Measurements from ENCODE around the gene TOM1L1.

The TOM1L1 gene

DNA sequence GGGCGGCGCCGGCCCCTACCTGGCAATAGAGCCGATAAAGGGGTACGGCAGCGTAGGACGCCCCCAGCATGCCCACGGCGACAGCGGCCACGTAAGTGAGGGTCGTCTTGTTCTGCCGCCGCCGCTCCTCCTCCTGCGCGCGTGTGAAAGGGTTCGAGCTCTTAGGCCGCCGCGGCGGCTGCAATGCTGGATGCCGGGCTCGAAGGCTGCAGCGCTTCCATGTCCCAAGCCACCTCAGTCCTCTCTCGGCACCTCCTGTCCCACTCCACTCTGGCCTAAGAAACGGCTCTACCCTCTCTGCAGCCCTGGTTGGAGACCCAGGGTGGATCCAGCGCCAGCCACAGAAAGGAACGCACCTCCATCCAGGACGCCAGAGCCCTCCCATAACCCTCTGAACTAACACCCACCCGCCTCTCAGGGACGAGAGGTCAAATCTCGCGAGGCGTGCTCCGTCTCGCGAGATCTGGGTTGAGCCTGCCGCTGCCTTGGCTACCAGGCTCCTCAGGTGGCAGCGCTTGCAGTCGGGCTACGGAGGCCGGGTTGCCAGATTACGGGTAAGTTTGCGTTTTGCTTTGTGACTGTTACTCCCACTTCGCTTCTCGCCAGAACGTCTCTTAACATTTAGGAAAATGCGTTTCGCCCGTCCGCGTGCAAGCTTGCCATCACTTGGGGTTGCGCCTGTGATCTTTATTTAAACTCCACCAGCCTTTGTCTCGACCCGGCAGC is 67.8 kb downstream of the TOM1L1 start, which contains the start of the genes COX11 and STXBP4:
Gene COX11 (minus strand): TSS at position 393 of the 726 bp plus-strand sequence. CDS start 8 bp downstream, at position 385.
Gene STXBP4 (plus strand): TSS at position 504 of the 726 bp plus-strand sequence. CDS start 17,455 bp downstream, outside the sequence.
- Histone ChIP-seq H3K79me2 (ENCODE audit: control insufficient read depth, insufficient read depth, low read length) (peaks cover 28% of the 10 kb centered on the region), H3K79me1 (ENCODE audit: low read length) (peaks cover 17% of the 10 kb centered on the region), H3K9ac (ENCODE audit: low read length) (peak within 1 kb of the TSS; percentile 97), H3K56ac (ENCODE audit: low read length) (peak within 1 kb of the TSS; percentile 99), H2BK5ac (ENCODE audit: low read length) (peak within 1 kb of the TSS; percentile 10), H2BK120ac (ENCODE audit: low read depth, low read length) (no peak within 1 kb of the TSS), H4K5ac (ENCODE audit: low read length) (peak within 1 kb of the TSS; percentile 75), H3K18ac (ENCODE audit: low read length) (peak within 1 kb of the TSS; percentile 75), H3K4me3 (ENCODE audit: low read length) (peak within 1 kb of the TSS; percentile 95), H3K27me3 (ENCODE audit: insufficient read depth, low read length, poor library complexity) (no peaks in the 10 kb centered on the region), H3K4me1 (ENCODE audit: control insufficient read depth, low read depth, low read length) (peaks cover 3% of the 10 kb centered on the region), H4K8ac (ENCODE audit: low read depth, low read length) (no peak within 1 kb of the TSS), H3K4ac (ENCODE audit: low read depth, low read length) (peak within 1 kb of the TSS; percentile 55), H3K23ac (ENCODE audit: low read length) (peak within 1 kb of the TSS; percentile 85), H3K27ac (ENCODE audit: low read depth, low read length) (peak within 1 kb of the TSS; percentile 30), H2AK5ac (ENCODE audit: low read length) (no peak within 1 kb of the TSS), H3K36me3 (ENCODE audit: control insufficient read depth, insufficient read depth, low read length) (no peaks in the 10 kb centered on the region), H3K4me2 (ENCODE audit: low read length) (peak within 1 kb of the TSS; percentile 89), H2BK15ac (replicated peaks; ENCODE audit: low read depth) (no peak within 1 kb of the TSS)
- WGBS (ENCODE audit: extremely low coverage, insufficient coverage, low lambda C conversion rate) = no CpG with 5 or more reads among the region's 57 CpGs
- DNase-seq = peak; percentile 99

DNA sequence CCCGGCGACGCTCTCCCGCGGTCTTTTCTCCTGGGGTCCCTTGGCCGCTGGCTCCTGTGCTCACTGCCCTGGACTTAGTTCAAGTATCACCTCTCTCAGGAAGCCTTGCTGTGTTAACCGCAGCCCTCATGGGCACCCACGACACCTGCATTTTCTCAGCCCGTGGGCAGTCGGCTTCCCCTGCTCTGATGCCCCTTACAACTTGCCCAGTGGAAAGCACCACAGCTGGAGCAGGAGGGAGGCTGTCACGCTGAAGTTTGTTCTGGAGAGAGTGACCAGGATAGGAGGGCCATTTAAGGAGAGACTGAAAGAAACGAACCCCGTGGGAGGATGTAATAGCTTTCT is 68.3 kb downstream of the TOM1L1 start:
- no peak overlapping the region for H3K4ac ChIP-seq (ENCODE audit: low read depth, low read length)
- H2BK5ac ChIP-seq (ENCODE audit: low read length) = no peak overlapping the region
- peak overlapping the region; percentile 56 for H3K18ac ChIP-seq (ENCODE audit: low read length)
- H3K4me3 ChIP-seq (ENCODE audit: low read length) = peak overlapping the region; percentile 95
- H2BK15ac ChIP-seq (replicated peaks; ENCODE audit: low read depth) = no peak overlapping the region
- peak overlapping the region; percentile 99 for H3K56ac ChIP-seq (ENCODE audit: low read length)
- H4K8ac ChIP-seq (ENCODE audit: low read depth, low read length) = no peak overlapping the region
- peaks cover 17% of the 10 kb centered on the region for H3K79me1 ChIP-seq (ENCODE audit: low read length)
- no peaks in the 10 kb centered on the region for H3K36me3 ChIP-seq (ENCODE audit: control insufficient read depth, insufficient read depth, low read length)
- DNase-seq = no peak
- no peak overlapping the region for H2BK120ac ChIP-seq (ENCODE audit: low read depth, low read length)
- no peak overlapping the region for H3K27ac ChIP-seq (ENCODE audit: low read depth, low read length)
- peaks cover 28% of the 10 kb centered on the region for H3K79me2 ChIP-seq (ENCODE audit: control insufficient read depth, insufficient read depth, low read length)
- peak overlapping the region; percentile 75 for H4K5ac ChIP-seq (ENCODE audit: low read length)
- no peak overlapping the region for H3K23ac ChIP-seq (ENCODE audit: low read length)
- H3K4me2 ChIP-seq (ENCODE audit: low read length) = peak overlapping the region; percentile 89
- peaks cover 3% of the 10 kb centered on the region for H3K4me1 ChIP-seq (ENCODE audit: control insufficient read depth, low read depth, low read length)
- peak overlapping the region; percentile 97 for H3K9ac ChIP-seq (ENCODE audit: low read length)
- no CpG with 5 or more reads among the region's 13 CpGs for WGBS (ENCODE audit: extremely low coverage, insufficient coverage, low lambda C conversion rate)
- no peaks in the 10 kb centered on the region for H3K27me3 ChIP-seq (ENCODE audit: insufficient read depth, low read length, poor library complexity)
- no peak overlapping the region for H2AK5ac ChIP-seq (ENCODE audit: low read length)

DNA sequence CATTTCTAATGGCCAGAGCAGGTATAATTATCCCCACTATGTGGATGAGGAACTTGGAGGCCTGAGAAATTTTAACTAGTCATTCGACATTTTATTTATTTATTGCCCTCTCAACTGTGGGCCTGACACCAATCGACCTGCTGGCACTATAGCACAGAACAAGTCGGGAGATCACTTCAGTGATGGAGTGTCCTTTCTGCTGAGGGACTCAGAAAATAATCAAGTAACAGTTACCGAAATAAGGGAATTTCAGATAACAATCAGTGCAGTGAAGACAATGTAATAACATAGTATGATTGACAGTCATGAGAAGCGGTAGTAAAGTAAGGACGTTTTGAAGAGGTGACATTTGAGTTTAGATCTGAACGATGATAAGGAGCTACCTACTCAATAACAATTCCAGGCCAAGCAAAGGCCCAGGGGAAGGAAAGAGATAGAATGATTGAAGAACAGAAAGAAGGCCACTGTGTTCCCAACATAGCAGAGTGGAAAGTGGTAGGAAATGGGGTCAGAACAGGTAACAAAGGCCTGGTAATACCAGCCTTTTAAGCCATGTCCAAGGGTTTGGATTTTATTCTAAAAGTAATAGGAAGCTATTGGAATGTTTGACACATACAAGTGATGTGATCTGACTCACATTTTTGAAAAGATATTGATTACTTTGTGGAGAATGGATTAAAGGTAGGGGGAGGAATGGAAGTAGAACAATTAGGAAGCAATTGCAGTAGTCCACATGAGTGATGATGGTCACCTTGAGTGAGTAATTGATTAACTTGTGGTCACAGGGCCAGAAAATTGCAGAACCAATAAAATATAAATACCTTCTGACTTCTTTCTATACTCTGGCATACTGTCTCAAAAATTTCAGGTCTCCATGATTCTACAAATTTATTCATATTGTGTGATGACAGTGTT is 69.3 kb downstream of the TOM1L1 start:
- Histone ChIP-seq H3K23ac (ENCODE audit: low read length) (no peak overlapping the region), H3K27ac (ENCODE audit: low read depth, low read length) (no peak overlapping the region), H3K4me3 (ENCODE audit: low read length) (no peak overlapping the region), H3K4me1 (ENCODE audit: control insufficient read depth, low read depth, low read length) (peaks cover 3% of the 10 kb centered on the region), H3K36me3 (ENCODE audit: control insufficient read depth, insufficient read depth, low read length) (no peaks in the 10 kb centered on the region), H3K79me2 (ENCODE audit: control insufficient read depth, insufficient read depth, low read length) (peaks cover 28% of the 10 kb centered on the region), H4K8ac (ENCODE audit: low read depth, low read length) (no peak overlapping the region), H3K9ac (ENCODE audit: low read length) (peak overlapping the region; percentile 97), H4K5ac (ENCODE audit: low read length) (no peak overlapping the region), H2AK5ac (ENCODE audit: low read length) (no peak overlapping the region), H3K79me1 (ENCODE audit: low read length) (peaks cover 21% of the 10 kb centered on the region), H3K27me3 (ENCODE audit: insufficient read depth, low read length, poor library complexity) (no peaks in the 10 kb centered on the region), H2BK120ac (ENCODE audit: low read depth, low read length) (no peak overlapping the region), H3K4ac (ENCODE audit: low read depth, low read length) (no peak overlapping the region), H2BK15ac (replicated peaks; ENCODE audit: low read depth) (no peak overlapping the region), H3K18ac (ENCODE audit: low read length) (no peak overlapping the region), H3K56ac (ENCODE audit: low read length) (peak overlapping the region; percentile 99), H2BK5ac (ENCODE audit: low read length) (no peak overlapping the region), H3K4me2 (ENCODE audit: low read length) (peak overlapping the region; percentile 1)
- DNase-seq = no peak
- no CpG with 5 or more reads among the region's 7 CpGs for WGBS (ENCODE audit: extremely low coverage, insufficient coverage, low lambda C conversion rate)

- H3K36me3 ChIP-seq (ENCODE audit: control insufficient read depth, insufficient read depth, low read length) = no peaks in the 10 kb centered on the region
- H3K27ac ChIP-seq (ENCODE audit: low read depth, low read length) = no peak overlapping the region
- no peak overlapping the region for H2BK5ac ChIP-seq (ENCODE audit: low read length)
- no peak overlapping the region for H3K4me3 ChIP-seq (ENCODE audit: low read length)
- H2AK5ac ChIP-seq (ENCODE audit: low read length) = no peak overlapping the region
- H3K79me1 ChIP-seq (ENCODE audit: low read length) = peaks cover 23% of the 10 kb centered on the region
- no peak overlapping the region for H4K8ac ChIP-seq (ENCODE audit: low read depth, low read length)
- DNase-seq = no peak
- H2BK15ac ChIP-seq (replicated peaks; ENCODE audit: low read depth) = no peak overlapping the region
- peaks cover 3% of the 10 kb centered on the region for H3K4me1 ChIP-seq (ENCODE audit: control insufficient read depth, low read depth, low read length)
- H3K23ac ChIP-seq (ENCODE audit: low read length) = no peak overlapping the region
- H3K56ac ChIP-seq (ENCODE audit: low read length) = no peak overlapping the region
- no peak overlapping the region for H3K4ac ChIP-seq (ENCODE audit: low read depth, low read length)
- H3K9ac ChIP-seq (ENCODE audit: low read length) = no peak overlapping the region
- H3K79me2 ChIP-seq (ENCODE audit: control insufficient read depth, insufficient read depth, low read length) = peaks cover 26% of the 10 kb centered on the region
- H3K27me3 ChIP-seq (ENCODE audit: insufficient read depth, low read length, poor library complexity) = no peaks in the 10 kb centered on the region
- no peak overlapping the region for H3K4me2 ChIP-seq (ENCODE audit: low read length)
- H4K5ac ChIP-seq (ENCODE audit: low read length) = no peak overlapping the region
- no peak overlapping the region for H3K18ac ChIP-seq (ENCODE audit: low read length)
- H2BK120ac ChIP-seq (ENCODE audit: low read depth, low read length) = no peak overlapping the region
Observed at GRCh38 chr17:54971147-54971546, 70.5 kb downstream of the TOM1L1 start.

GRCh38 chr17:54971901-54972300 is 71.2 kb downstream of the TOM1L1 start:
- Histone ChIP-seq H3K27ac (ENCODE audit: low read depth, low read length) (no peak overlapping the region), H3K4ac (ENCODE audit: low read depth, low read length) (no peak overlapping the region), H2BK15ac (replicated peaks; ENCODE audit: low read depth) (no peak overlapping the region), H2AK5ac (ENCODE audit: low read length) (no peak overlapping the region), H3K18ac (ENCODE audit: low read length) (no peak overlapping the region), H3K4me3 (ENCODE audit: low read length) (no peak overlapping the region), H3K9ac (ENCODE audit: low read length) (no peak overlapping the region), H3K23ac (ENCODE audit: low read length) (no peak overlapping the region), H2BK5ac (ENCODE audit: low read length) (no peak overlapping the region), H4K5ac (ENCODE audit: low read length) (no peak overlapping the region), H3K27me3 (ENCODE audit: insufficient read depth, low read length, poor library complexity) (no peaks in the 10 kb centered on the region), H3K4me1 (ENCODE audit: control insufficient read depth, low read depth, low read length) (peaks cover 3% of the 10 kb centered on the region), H4K8ac (ENCODE audit: low read depth, low read length) (no peak overlapping the region), H2BK120ac (ENCODE audit: low read depth, low read length) (no peak overlapping the region), H3K56ac (ENCODE audit: low read length) (no peak overlapping the region), H3K79me2 (ENCODE audit: control insufficient read depth, insufficient read depth, low read length) (peaks cover 22% of the 10 kb centered on the region), H3K36me3 (ENCODE audit: control insufficient read depth, insufficient read depth, low read length) (no peaks in the 10 kb centered on the region), H3K4me2 (ENCODE audit: low read length) (no peak overlapping the region), H3K79me1 (ENCODE audit: low read length) (peaks cover 21% of the 10 kb centered on the region)
- no CpG with 5 or more reads among the region's 3 CpGs for WGBS (ENCODE audit: extremely low coverage, insufficient coverage, low lambda C conversion rate)
- no peak for DNase-seq

All from mesendoderm (in vitro differentiated cells).